Thoracic aorta (tissue), 2 donors: Measurements from ENCODE around the gene LGSN. TPM values are rescaled to one million over a fixed set of nuclear protein-coding genes. Genes with fewer than 3 reads are reported as not detected.

Source experiments
- ATAC-seq: fragments of 150-250 bp; one replicate; pipeline ENCODE4 v1.8.0; 2017; ENCODE audit warnings: low read depth; ENCODE audit not compliant: insufficient number of reproducible peaks, low FRiP score
- DNase-seq: peaks from one replicate; pipeline ENCODE4 v3.0.0-alpha.2; 2020; ENCODE audit warnings: low spot score
- H3K27ac ChIP-seq, 2 donors: fragments of 200-600 bp; sonication (generic); 1 replicate in 1 of 2; 2 replicates in 1 of 2; pipeline ENCODE4 v1.5.1; 2016; ENCODE audit warnings: mild to moderate bottlenecking in 2 of 2, moderate library complexity in 2 of 2
- H3K27me3 ChIP-seq: fragments of 200-600 bp; sonication (generic); replicated peaks from 2 replicates; pipeline ENCODE4 v1.6.0; 2016; ENCODE audit warnings: mild to moderate bottlenecking; ENCODE audit not compliant: insufficient read depth
- H3K36me3 ChIP-seq: fragments of 200-600 bp; sonication (generic); one replicate; pipeline ENCODE4 v1.5.1; 2016
- H3K4me1 ChIP-seq, 2 donors: fragments of 200-600 bp; sonication (generic); 1 replicate in 1 of 2; 2 replicates in 1 of 2; pipeline versions ENCODE4 v1.5.1 to v1.6.0; 2016; ENCODE audit warnings: low read depth in 2 of 2, mild to moderate bottlenecking in 1 of 2; ENCODE audit not compliant: control insufficient read depth in 1 of 2
- H3K4me3 ChIP-seq: fragments of 200-600 bp; sonication (generic); 2 replicates; pipeline ENCODE4 v1.5.1; 2016; ENCODE audit warnings: mild to moderate bottlenecking
- H3K9me3 ChIP-seq: fragments of 200-600 bp; sonication (generic); 2 replicates; pipeline ENCODE4 v1.5.1; 2016
- total RNA-seq, 2 donors: library from RNA; depleted of rRNA; stranded (reverse); fragments of >200 nt; gene quantifications; one replicate each; pipeline versions ENCODE4 v1.1.0 to v1.2.3, GENCODE V29; 2016
- TF ChIP-seq, protein P1 (sequence below): fragments of 200-600 bp; sonication (generic); IDR thresholded peaks from one replicate; pipeline ENCODE4 v1.5.1; 2019; ENCODE audit warnings: antibody characterized with exemption

LGSN gene
- total RNA-seq, 2 donors from 2014 or later = not detected

GRCh38 chr6:63321821-63322220, 2.0 kb upstream of the LGSN start:
- no peak for DNase-seq
- H3K27ac ChIP-seq = no peak overlapping the region
- no peaks in the 10 kb centered on the region for H3K36me3 ChIP-seq
- no peaks in the 10 kb centered on the region for H3K27me3 ChIP-seq
- no peaks in the 10 kb centered on the region for H3K4me1 ChIP-seq
- TF ChIP-seq, protein P1, sequence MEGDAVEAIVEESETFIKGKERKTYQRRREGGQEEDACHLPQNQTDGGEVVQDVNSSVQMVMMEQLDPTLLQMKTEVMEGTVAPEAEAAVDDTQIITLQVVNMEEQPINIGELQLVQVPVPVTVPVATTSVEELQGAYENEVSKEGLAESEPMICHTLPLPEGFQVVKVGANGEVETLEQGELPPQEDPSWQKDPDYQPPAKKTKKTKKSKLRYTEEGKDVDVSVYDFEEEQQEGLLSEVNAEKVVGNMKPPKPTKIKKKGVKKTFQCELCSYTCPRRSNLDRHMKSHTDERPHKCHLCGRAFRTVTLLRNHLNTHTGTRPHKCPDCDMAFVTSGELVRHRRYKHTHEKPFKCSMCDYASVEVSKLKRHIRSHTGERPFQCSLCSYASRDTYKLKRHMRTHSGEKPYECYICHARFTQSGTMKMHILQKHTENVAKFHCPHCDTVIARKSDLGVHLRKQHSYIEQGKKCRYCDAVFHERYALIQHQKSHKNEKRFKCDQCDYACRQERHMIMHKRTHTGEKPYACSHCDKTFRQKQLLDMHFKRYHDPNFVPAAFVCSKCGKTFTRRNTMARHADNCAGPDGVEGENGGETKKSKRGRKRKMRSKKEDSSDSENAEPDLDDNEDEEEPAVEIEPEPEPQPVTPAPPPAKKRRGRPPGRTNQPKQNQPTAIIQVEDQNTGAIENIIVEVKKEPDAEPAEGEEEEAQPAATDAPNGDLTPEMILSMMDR = no peak
- ATAC-seq = no peak
- no peak overlapping the region for H3K4me3 ChIP-seq
- H3K9me3 ChIP-seq = no peaks in the 10 kb centered on the region

DNA sequence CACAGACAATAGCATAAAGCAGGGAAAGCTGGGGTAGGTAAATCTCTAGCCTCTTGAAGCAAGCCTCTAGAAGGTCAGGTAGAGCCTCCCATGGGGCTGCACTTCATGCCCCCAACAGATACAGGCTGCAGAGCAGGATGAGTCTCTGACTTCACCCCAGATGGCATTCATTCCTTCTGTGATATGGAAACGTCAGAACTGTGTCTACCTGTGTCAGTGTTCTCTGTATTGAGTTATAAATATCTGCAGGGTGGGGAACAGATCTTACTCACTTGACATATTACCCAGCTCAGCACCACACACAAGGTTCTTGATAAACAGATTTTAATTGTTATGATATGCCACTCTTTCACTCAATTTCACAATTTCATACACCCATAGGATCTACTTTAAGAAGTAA, 2.1 kb downstream of the LGSN start:
- H3K9me3 ChIP-seq = no peaks in the 10 kb centered on the region
- no peaks in the 10 kb centered on the region for H3K27me3 ChIP-seq
- TF ChIP-seq, protein P1 = no peak
- H3K4me3 ChIP-seq = no peak overlapping the region
- no peak for DNase-seq
- H3K4me1 ChIP-seq = no peaks in the 10 kb centered on the region
- H3K27ac ChIP-seq = no peak overlapping the region
- no peaks in the 10 kb centered on the region for H3K36me3 ChIP-seq
- no peak for ATAC-seq

GRCh38 chr6:63316113-63316512, 3.7 kb downstream of the LGSN start:
- TF ChIP-seq, protein P1 = no peak
- Histone ChIP-seq H3K27ac (no peak overlapping the region), H3K4me3 (no peak overlapping the region), H3K4me1 (no peaks in the 10 kb centered on the region), H3K9me3 (no peaks in the 10 kb centered on the region), H3K27me3 (no peaks in the 10 kb centered on the region), H3K36me3 (no peaks in the 10 kb centered on the region)
- DNase-seq = no peak
- ATAC-seq = no peak

- ATAC-seq (no peak), DNase-seq (no peak)
- Histone ChIP-seq H3K4me1 (no peaks in the 10 kb centered on the region), H3K9me3 (no peaks in the 10 kb centered on the region), H3K36me3 (no peaks in the 10 kb centered on the region), H3K4me3 (no peak overlapping the region), H3K27me3 (no peaks in the 10 kb centered on the region), H3K27ac (no peak overlapping the region)
- TF ChIP-seq, protein P1 = no peak
These were observed 6.7 kb downstream of the LGSN start for GRCh38 chr6:63313111-63313510.

- Histone ChIP-seq H3K27me3 (no peaks in the 10 kb centered on the region), H3K4me1 (no peaks in the 10 kb centered on the region), H3K9me3 (no peaks in the 10 kb centered on the region), H3K4me3 (no peak overlapping the region), H3K27ac (no peak overlapping the region), H3K36me3 (no peaks in the 10 kb centered on the region)
- TF ChIP-seq, protein P1 = no peak
- DNase-seq (no peak), ATAC-seq (no peak)
These were observed 12.1 kb downstream of the LGSN start for GRCh38 chr6:63307581-63308246.
